GM12801 (cell line): ENCODE results near the gene ITGB6.

Experiments used
- CTCF ChIP-seq: IDR thresholded peaks from one replicate; pipeline ENCODE4 v1.5.1; 2011; ENCODE audit warnings: control low read depth; ENCODE audit not compliant: insufficient read length; ENCODE audit errors: extremely low read depth

Gene ITGB6

DNA sequence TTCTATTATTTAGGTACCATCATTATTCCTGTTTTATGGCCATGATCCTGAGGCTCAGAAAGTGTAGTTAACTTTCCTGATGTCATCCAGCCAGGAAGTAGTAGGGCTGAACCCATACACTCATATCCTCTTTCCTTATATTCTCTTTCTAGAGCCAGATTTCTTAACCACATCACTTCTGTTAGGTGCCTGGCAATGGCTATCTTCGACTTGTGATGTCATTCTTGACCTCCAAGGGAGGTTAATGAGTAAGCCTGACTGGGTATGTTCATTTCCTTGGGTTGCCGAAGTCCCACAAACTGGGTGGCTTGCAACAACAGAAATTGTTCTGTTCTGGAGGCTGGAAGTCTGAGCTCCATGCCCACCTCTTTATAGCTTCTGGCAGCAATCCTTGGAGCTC lies 43.4 kb downstream of the ITGB6 start:
- TF ChIP-seq CTCF, result no peak

GRCh38 chr2:160156100-160156499 lies 44.0 kb downstream of the ITGB6 start:
- TF ChIP-seq CTCF, result no peak

DNA sequence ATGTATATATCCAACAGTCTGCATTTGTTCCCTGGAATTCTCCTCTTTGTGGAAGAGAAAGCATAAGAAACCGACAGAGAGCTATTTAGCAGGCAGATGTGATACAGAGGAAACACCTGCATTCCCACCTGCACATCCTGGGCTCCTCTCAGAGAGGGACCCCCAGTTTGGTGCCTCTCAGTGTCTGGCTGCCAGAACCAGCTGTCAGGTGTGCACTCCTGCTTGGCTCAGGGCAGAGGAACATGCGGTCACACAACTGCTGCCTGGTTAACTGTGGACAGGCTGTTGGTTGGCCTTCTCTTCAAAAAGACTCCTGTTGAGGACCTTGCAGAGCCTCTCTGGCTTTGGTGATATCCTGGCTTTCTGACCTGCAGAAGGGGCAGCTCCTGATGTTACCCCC lies 54.6 kb downstream of the ITGB6 start:
- TF ChIP-seq CTCF, result no peak

- TF ChIP-seq CTCF, result no peak
These were observed 55.6 kb downstream of the ITGB6 start for GRCh38 chr2:160144280-160144990.

GRCh38 chr2:160142472-160142871 lies 57.6 kb downstream of the ITGB6 start:
- TF ChIP-seq CTCF, result no peak

DNA sequence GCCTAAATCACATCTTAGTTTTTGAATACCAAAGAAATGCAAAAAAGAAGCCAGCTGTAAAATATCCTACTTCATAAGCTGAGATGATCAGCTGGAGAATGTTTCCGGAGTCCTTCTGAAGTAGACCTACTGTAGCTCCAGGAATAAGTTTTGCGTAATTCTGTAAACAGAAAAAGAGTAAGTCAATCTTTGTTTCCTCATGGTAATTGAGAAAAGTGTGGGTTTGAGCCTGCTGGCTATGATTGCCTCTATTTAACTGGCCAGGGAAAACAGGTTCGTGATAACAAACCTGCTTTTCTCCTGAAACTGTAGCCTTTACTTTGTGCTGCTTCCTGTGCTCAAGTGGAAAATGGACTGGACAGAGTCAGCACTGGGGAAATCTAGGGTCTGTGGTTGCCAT lies 58.2 kb downstream of the ITGB6 start:
- TF ChIP-seq CTCF, result no peak

GRCh38 chr2:160141419-160141818 lies 58.7 kb downstream of the ITGB6 start:
- TF ChIP-seq CTCF, result no peak
